ENCODE results near the gene RBP7. TPM values are rescaled to one million over a fixed set of nuclear protein-coding genes. Genes with fewer than 3 reads are reported as not detected.

RBP7 gene
- polyA plus RNA-seq, 1 donor: 3.2 TPM

DNA sequence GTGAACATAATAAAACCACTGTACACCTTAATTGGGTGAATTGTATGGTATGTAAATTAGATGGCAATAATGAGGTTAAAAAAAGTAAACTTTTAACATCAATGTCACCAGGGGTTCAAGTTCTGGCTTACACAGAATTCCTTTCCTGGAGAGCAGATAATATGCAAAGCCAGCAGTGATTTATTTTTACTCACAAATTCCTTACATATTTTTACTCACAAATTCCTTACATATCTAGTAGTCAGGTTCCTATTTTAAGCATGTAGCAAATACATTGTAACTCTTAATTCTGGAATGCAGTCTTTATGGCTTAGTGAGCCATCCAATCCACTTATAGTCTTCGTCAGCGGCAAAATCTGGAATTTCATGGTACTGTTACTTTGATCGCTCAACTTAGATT is 34.4 kb downstream of the RBP7 start:
- no peak for DNase-seq (ENCODE audit: low read depth)

DNA sequence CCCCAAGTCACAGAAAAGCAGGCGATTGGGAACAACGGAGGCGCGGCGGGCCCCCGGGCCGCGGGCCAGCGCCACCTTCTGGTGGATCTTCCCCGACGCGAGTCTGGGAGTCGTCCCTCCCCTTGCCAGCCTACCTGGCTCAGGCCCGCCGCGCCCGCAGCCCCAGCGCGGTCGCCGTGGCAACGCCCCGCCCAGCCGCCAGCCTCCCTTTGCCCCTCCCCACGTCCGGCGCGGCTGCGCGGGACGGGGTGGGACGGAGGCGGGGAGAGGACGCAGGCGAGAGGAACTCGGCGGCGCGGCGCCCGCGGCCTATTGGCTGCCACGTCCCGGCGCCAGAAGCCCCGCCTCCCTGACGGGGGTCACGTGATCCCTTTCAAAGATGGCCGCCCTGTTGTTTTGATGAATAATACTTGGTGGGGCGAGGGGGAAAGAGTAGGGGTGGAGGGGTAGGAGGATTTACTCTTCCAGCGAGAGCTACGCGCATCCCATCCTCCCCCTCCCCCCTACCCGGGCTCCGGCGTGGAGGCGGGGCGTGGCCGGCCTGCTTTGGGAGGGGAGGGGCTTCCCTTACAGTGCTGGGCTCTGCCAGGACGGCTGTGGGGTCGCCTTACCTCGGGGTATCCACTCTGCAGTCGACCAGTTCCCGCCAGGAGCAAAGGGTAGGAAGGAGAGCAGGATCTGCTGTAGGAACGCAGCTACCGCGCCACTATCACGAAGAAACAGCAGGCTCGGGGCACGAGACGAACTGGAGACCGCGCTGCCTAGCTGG is 35.7 kb downstream of the RBP7 start, which contains the start of gene UBE4B:
Gene UBE4B (plus strand): TSS at position 369 of the 769 bp plus-strand sequence. CDS start 713 bp downstream, outside the sequence.
- peak; percentile 94 for DNase-seq (ENCODE audit: low read depth)

DNA sequence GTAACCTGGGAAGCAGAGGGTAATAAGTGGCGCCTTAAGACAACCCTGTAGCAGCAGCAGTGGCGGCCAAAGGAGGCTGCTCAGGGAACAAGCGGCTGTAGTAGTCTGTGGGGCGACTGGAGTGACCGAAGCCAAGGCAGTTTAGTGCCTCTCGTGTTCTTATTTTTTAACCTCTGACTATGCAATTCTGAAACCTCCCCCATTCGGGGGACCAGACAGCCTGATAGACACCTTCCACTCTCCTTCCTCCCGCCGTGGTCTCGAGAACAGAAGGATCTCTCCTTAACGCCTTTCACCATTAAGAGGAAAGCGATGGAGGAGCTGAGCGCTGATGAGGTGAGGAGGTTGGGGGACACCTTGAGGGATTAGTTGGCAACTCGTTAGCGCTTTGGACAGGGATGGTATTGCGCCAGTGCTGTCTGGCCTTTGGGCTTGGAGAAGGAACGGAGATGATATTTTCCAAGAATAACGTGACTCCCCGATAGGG is 36.4 kb downstream of the RBP7 start:
- no peak for DNase-seq (ENCODE audit: low read depth)

DNA sequence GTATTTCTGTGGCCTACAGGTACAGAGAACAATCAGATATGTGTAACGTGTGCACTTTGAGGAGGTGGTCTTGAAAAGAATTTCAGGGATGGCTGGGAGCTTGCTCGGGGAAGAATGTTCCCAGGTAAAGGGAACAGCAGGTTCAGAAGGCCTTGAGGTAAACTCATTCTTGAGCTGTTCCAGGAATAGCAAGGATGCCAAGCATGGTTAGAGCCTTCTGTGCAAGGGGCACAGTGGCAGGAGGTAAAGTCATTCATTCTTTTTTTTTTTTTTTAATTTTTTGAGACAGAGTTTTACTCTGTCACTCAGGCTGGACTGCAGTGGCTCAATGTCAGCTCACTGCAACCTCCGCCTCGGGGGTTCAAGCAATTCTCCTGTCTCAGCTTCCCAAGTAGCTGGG is 45.7 kb downstream of the RBP7 start:
- DNase-seq (ENCODE audit: low read depth): no peak

DNA sequence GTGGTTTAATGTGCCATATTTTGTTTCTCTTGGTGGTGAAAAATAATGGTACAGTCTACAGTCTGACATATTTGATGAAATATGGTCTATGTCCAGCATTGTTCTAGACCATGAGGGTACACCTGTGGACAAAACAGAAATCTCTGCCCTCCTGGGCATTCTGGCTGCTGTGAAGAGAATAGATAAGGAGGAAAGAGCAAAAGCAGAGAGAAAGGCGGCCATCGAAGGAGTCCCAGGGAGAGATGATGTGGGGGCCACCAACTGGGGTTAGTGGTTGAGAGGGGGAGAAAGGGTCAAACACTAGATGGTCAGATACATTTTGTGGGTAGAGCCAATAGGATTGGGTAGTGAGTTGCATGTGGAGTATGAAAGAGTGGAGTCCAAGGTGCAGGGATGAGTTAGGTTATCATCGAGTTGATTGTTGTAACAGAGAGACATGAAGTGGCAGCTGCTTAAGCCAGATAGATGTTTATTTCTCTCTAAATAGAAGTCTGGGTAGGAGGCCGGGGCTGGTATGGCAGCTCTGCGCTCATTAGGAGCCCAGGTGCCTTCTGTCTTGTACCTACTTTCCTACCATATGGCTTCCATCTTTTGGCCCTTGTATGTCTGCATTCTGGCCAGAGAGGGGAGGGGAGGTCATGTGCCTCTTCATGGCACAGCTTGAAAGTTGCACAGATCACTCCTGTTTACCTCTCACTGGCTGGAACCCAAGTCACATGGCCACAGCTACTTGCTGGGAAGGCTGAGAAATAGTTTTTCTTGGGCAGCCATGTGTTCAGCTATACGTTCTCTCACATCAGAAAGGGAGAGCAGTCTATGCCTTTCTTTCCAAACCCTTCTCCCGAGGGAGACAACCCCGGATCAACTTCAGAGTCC is 48.7 kb downstream of the RBP7 start:
- DNase-seq (ENCODE audit: low read depth): no peak

DNA sequence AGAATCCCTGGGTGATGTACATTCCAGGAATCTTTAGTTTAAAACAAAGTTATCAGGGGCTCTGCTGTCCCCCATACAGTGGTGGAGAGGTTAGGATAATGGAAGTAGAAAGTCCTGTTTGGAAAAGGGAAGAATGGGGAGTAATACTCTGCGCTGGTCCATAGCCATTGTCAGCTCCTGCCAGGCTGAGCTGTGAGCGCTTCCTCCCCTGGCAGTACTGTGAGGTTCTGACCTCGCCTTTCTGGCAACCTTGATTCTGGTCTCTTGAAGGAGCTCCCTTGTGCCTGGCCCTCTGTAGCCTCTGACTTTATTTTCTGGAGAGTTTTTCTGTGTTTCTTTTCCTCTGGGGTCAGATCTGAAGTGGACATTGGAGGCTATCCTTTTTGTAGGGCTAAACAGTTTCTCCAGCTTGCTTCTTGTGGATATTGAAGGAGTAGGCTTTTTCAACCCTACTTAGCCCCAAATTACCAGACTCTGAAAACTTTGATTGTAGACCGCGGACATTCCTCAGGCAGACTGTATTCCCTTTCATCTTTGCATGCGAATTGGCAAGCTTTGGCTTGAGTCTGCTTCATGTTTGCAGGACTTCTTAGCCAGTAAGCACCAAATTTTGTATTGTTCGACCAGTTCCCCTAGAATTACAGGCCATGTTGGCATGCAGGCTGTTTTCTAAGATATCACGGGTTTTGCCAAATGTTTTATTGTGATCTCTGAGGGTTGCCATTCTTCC is 49.5 kb downstream of the RBP7 start:
- DNase-seq (ENCODE audit: low read depth): no peak

DNA sequence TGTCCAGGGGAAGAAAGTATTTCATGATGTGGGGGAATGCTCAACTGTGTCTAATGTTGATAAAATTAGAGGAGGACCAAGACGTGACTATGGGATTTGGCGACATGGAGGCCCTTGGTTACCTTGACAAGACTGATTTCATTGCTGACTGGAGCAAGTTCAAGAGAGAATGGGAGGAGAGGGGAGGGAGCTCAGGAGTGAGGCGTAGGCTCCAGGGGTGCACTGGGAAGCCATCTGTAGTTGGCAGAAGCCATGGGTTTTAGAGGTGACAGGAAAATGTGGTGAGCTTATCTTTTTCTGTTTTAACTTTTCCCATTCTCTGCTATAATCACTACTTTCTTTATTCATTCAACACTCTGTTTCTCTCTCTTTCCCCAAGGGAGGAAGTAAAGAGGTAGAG is 51.6 kb downstream of the RBP7 start:
- DNase-seq (ENCODE audit: low read depth): no peak

DNA sequence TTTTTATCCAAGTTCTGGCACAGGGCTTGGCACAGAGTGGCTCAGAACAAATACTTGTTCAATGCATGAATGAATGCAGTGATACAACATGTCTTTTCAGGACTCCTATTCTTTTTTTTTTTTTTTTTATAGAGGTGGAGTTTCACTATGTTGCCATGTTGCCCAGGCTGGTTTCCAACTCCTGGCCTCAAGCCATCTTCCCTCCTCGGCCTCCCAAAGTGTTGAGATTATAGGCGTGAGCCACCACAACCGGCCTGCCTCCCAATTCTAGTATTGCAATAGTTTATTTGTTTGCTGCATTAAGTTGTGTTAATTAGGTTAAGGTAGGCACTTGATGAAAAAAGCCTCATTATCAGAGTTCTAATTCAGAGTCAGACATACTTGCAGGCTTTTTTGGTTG is 53.6 kb downstream of the RBP7 start:
- DNase-seq (ENCODE audit: low read depth): no peak

DNA sequence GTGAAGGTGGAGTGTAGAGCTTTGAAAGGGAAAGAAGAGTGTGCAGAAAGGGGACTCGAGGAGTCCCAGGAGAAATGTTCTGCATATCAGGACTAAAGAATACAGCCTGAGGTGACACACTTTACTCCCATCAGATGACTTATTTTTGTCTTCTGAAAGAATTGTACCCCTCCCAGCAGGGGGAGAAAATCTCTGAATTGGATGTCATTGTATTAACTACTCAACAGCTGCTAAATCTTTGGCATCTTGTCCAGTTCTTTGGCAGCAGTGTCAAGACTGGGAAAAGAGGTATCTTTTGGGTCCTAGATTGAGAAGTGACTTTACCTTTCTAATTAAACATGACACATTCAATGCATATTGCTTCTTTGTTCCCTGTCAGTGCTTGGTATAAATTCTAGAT is 54.6 kb downstream of the RBP7 start:
- no peak for DNase-seq (ENCODE audit: low read depth)

DNA sequence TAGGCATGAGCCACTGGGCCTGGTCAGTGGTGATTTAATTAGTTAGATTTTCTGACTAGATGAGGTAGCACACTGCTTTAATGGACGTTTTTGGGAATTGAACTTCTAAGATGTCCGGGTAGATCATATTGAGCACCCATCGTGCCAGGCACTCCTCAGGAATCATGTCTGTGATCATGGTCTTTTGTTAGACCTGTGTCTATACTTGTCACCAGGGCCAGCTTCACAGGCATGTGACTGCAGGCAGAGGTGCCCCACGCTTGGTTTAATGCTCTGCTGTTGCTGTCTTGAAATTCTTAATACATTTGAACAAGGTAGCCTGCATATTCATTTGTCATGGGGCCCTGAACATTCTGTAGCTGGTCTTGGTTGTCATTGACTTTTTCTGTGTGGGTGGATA is 55.3 kb downstream of the RBP7 start:
- no peak for DNase-seq (ENCODE audit: low read depth)

DNA sequence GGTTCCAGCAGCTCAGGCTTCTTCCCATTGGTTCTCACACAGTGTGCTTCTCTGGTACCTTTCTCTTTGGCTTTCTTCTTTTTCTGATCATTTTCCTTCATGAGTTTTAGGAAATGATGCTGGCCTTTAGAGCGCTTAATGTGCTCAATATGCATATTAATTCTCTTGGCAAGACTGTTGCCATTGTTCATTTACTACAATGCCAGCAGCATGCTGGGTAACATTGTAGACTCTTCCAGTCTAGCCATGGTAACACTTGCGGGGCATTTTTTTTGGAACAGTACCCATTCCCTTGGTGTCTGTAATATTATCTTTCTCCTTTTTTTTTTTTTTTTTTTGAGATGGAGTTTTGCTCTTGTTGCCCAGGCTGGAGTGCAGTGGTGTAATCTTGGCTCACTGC is 57.4 kb downstream of the RBP7 start:
- no peak for DNase-seq (ENCODE audit: low read depth)

DNA sequence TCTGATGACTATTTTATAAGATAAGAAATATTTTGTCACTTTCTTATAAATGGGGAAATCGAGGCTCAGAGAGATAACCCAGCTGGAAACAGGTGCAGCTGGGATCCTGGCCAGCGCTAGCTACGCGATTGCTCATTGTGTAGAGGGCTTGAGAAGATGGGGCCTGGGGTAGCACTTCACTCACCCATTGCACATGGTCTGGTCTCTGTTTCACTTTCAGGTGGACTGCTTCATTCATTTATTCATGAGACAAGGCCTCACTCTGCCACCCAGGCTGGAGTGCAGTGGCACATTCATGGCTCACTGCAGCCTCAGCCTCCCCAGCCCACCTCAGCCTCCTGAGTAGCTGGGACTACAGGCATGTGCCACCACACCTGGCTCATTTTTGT is 59.6 kb downstream of the RBP7 start:
- DNase-seq (ENCODE audit: low read depth): no peak

DNA sequence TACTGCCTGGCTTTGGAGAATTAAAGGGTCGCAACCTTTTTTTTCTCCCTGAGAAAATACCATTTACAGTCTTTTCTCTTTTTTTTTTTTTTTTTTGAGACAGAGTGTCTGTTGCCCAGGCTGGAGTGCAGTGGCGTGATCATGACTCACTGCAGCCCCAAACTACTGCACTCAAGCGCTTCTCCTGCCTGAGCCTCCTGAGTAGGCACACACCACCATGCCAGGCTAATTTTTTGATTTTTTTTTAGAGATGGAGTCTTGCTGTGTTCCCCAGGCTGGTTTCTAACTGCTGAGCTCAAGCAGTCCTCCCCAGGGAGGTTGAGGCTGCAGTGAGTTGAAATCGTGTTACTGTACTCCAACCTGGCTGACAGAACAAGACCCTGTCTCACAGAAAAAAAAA is 60.3 kb downstream of the RBP7 start:
- DNase-seq (ENCODE audit: low read depth): no peak

DNA sequence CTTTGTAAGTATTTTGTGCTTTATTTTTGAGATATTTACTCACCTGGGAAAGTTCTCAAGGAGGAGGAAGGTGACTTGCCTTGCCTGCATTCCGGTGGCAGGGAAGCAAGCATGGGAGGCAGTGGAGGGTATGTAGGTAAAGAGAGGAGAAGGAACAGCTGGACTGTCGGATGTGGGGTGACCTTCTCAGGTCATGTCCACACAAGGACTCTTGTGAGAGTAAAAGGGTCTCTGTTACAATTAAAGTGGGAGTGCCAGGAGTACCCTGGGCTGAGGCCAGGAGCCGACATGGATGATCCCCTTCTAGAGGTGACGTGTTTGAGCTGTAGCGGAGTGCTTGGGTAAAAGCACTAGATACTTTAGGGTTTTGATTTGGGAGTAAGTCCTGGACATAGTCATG is 60.8 kb downstream of the RBP7 start:
- DNase-seq (ENCODE audit: low read depth): no peak

DNA sequence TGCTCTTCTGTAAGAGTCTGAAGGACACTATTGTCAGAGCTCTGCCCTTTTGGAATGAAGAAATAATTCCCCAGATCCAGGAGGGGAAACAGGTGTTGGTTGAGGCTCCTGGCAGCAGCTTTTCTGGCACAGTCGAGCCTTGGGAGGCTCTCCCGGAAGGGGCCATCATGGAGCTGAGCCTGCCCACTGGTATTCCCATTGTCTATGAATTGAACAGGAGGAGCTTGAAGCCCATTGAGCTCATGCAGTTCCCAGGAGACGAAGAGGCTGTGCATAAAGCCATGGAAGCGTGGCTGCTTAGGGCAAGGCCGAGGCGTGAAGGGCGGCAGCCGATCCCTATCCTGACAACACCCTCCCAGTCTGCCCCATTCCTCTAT is 62.3 kb downstream of the RBP7 start:
- DNase-seq (ENCODE audit: low read depth): no peak

DNA sequence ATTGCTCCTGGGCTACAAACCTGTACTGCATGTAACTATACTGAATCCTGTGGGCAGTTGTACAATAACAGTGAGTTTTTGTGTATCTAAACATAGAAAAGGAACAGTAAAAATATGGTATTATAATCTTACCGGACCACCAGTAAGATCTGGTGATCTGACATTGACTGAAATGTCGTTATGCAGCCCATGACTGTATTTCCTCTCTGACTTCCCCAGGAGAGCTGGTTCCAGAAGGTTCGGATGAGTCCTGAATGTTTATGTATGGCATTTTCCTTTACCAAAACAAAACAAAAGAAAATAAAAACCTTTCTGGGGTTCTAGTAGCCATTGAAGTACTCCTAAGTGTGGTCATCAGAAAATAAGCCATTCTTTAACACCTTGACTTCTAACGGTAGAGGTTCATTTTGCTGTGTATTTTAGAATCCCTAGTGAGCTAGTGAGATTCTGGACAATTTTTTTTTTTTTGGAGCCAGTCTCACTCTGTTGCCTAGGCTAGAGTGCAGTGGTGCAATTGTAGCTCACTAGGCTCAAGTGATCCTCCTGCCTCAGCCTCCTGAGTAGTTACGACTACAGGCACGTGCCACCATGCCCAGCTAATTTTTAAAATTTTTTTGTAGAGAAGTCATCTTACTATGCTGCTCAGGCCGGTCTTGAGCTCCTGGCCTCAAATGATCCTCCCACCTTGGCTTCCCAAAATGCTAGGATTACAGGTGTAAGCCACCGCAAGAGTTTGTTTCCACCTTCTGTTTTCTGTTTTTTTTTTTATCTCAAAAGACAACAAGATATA is 63.5 kb downstream of the RBP7 start:
- no peak for DNase-seq (ENCODE audit: low read depth)

DNA sequence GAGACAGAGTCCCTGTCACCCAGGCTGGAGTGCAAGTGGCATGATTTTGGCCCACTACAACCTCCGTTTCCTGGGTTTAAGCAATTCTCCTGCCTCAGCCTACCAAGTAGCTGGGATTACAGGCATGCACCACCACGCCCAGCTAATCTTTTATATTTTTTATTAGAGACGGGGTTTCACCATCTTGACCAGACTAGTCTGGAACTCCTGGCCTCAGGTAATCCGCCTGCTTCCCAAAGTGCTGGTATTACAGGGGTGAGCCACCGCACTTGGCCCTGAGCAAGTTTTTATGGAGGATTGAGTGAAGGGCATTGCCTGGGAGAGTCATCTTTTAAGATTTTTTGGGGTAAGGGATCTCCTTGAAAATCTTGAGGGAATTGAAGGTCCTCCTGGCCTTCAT is 64.2 kb downstream of the RBP7 start:
- no peak for DNase-seq (ENCODE audit: low read depth)

DNA sequence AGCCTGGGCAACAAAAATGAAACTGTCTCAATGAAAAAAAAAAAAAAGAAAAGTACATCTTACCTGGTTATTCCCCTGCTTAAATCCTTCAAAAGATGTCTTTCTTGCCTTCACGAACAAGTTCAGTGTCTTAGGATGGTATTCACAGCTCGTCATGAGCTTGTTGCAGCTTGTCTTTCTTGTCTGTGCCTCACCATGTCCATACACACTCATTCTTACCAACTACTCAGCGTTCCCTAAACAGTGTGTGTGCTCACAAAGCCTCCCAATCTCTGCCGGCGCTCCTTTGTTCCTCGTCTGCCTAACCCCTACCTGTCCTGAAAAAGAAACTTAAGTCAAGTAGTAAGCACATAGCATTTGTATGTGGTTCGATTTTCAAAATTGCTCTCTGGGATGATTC is 66.8 kb downstream of the RBP7 start:
- no peak for DNase-seq (ENCODE audit: low read depth)

DNA sequence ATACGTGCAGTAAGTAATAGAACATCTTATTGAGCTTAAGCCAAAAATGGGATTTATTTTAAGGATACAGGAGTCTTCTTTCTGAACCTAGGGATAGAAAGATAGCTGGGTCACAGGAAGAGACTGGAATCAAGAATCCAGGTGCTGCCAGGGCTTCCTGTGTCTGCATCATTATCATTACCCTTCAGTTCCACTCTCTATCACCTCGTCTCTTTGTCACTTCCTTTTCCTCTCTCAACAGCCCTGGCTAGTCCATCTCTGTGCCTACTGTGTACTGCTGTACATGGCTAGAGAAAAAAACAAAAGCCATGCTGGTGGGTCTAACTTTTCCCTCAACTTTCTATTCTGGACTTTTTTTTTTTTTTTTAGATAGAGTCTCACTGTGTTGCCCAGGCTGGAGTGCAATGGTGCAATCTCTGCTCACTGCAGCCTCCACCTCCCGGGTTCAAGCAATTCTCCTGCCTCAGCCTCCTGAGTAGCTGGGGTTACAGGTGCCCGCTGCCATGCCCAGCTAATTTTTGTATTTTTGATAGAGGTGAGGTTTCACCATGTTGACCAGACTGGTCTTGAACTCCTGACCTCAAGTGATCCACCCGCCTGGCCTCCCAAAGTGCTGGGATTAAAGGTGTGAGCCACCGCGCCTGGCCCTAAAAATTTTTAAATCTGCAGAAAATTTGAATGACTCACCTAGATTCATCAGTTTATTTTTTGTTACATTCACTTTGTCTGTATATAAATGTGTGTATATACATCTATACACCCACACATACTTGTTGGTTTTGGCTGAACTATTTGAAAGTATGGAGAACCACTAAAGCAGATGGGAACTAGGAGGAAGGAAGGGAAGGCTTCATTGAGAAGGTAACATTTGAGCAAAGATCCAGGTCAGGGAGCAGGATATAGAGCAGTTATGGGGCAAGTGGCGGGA is 67.7 kb downstream of the RBP7 start:
- no peak for DNase-seq (ENCODE audit: low read depth)

DNA sequence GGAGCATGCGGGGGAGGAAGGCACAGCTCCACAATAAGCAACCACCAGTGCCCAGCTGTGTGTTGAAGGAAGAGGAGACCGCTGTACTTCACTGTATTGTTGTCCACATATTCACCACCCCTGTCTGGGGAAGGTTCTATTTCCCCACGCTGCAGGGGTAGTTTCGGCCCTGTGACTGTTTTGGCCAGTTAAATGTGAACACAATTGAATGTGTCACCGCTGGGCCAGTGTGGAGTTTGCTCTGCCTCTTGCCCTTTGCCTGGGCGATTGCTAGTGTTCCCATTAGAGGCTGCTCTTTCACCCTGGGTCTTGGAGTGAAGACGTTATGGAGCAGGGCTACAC is 68.3 kb downstream of the RBP7 start:
- no peak for DNase-seq (ENCODE audit: low read depth)

Data from forelimb muscle (tissue), 1 donor.